HepG2 (cell line): ENCODE measurements around the gene ARHGAP10.

Experiments used
- CHD4 ChIP-seq: fragments of 200-600 bp; sonication (generic); IDR thresholded peaks from 2 replicates; pipeline ENCODE4 v1.7.0; 2017; ENCODE audit warnings: mild to moderate bottlenecking, low read length, borderline replicate concordance
- CREB1 ChIP-seq, 2 experiments: fragments of 450-650 bp in 1 of 2; IDR thresholded peaks; 2 replicates each; pipeline ENCODE4 v1.6.1; 2016 to 2017; ENCODE audit warnings: control low read depth in 1 of 2, mild to moderate bottlenecking in 1 of 2, missing compliant biosample characterization in 1 of 2, missing genetic modification characterization in 1 of 2
- EED ChIP-seq: sonication (generic); formaldehyde crosslinking; IDR thresholded peaks from 2 replicates; pipeline ENCODE4 v1.5.0; 2020; ENCODE audit warnings: mild to moderate bottlenecking, missing genetic modification reagents
- MXI1 ChIP-seq: IDR thresholded peaks from 3 replicates; pipeline ENCODE4 v1.6.1; 2012; ENCODE audit warnings: low read depth, low read length, inconsistent platforms, borderline replicate concordance
- PATZ1 ChIP-seq: sonication (generic); formaldehyde crosslinking; IDR thresholded peaks from 2 replicates; pipeline ENCODE4 v1.4.0; 2020; ENCODE audit warnings: missing genetic modification reagents
- POLR2A ChIP-seq, 2 experiments: IDR thresholded peaks; 2 replicates each; pipeline ENCODE4 v1.6.1; 2011; ENCODE audit warnings: low read depth in 2 of 2, low read length in 2 of 2, mild to moderate bottlenecking in 1 of 2, moderate library complexity in 1 of 2; ENCODE audit not compliant: insufficient read depth in 1 of 2
- POLR2AphosphoS5 ChIP-seq: IDR thresholded peaks from 2 replicates; pipeline ENCODE4 v1.6.1; 2012; ENCODE audit warnings: low read depth, low read length
- SUZ12 ChIP-seq: fragments of 150-350 bp; IDR thresholded peaks from 2 replicates; pipeline ENCODE4 v1.6.1; 2014; ENCODE audit warnings: low read depth, low read length
- ZFP1 ChIP-seq: IDR thresholded peaks from 2 replicates; pipeline ENCODE4 v1.6.1; 2016
- ZNF569 ChIP-seq: sonication (generic); formaldehyde crosslinking; IDR thresholded peaks from 2 replicates; pipeline ENCODE4 v1.5.0; 2020; ENCODE audit warnings: mild to moderate bottlenecking, missing genetic modification reagents, moderate library complexity, borderline replicate concordance
- TF ChIP-seq, protein P1 (sequence below): sonication (generic); formaldehyde crosslinking; IDR thresholded peaks from 2 replicates; pipeline ENCODE4 v1.5.0; 2020; ENCODE audit warnings: mild to moderate bottlenecking, missing genetic modification reagents, moderate library complexity

GRCh38 chr4:147851135-147851534, 119.2 kb downstream of the ARHGAP10 start:
- TF ChIP-seq MXI1, result no peak
- TF ChIP-seq POLR2AphosphoS5, result no peak
- no peak for TF ChIP-seq CHD4
- no peak for TF ChIP-seq ZNF569 (CRISPR knock-in tag)
- TF ChIP-seq EED (CRISPR knock-in tag), result no peak
- TF ChIP-seq, protein P1, sequence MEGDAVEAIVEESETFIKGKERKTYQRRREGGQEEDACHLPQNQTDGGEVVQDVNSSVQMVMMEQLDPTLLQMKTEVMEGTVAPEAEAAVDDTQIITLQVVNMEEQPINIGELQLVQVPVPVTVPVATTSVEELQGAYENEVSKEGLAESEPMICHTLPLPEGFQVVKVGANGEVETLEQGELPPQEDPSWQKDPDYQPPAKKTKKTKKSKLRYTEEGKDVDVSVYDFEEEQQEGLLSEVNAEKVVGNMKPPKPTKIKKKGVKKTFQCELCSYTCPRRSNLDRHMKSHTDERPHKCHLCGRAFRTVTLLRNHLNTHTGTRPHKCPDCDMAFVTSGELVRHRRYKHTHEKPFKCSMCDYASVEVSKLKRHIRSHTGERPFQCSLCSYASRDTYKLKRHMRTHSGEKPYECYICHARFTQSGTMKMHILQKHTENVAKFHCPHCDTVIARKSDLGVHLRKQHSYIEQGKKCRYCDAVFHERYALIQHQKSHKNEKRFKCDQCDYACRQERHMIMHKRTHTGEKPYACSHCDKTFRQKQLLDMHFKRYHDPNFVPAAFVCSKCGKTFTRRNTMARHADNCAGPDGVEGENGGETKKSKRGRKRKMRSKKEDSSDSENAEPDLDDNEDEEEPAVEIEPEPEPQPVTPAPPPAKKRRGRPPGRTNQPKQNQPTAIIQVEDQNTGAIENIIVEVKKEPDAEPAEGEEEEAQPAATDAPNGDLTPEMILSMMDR (CRISPR knock-in tag), result no peak
- no peak for TF ChIP-seq PATZ1
- TF ChIP-seq ZFP1 (CRISPR knock-in tag), result no peak
- TF ChIP-seq SUZ12, result no peak
- TF ChIP-seq POLR2A (IDR thresholded peaks at IDR 0.05; ENCODE audit: insufficient read depth in 1 of 2, low read depth in 2 of 2, low read length in 2 of 2), result no peak
- no peak for TF ChIP-seq CREB1 (IDR thresholded peaks at IDR 0.05)
- no peak for TF ChIP-seq CREB1 (CRISPR knock-in tag; IDR thresholded peaks at IDR 0.05)
